Peyer's patch (tissue), 4 donors: Measurements from ENCODE around the gene CXCL16. TPM values are rescaled to one million over a fixed set of nuclear protein-coding genes. Genes with fewer than 3 reads are reported as not detected.

Source experiments
- DNase-seq, 3 donors: peaks; one replicate each; pipeline ENCODE4 v3.0.0-alpha.2; 2017 to 2019
- H3K27ac ChIP-seq, 4 donors: fragments of 200-600 bp; sonication (generic); one replicate each; pipeline ENCODE4 v1.5.1; 2016 to 2019
- H3K27me3 ChIP-seq, 2 donors: fragments of 200-600 bp; sonication (generic); one replicate each; pipeline ENCODE4 v1.5.1; 2019
- H3K36me3 ChIP-seq, 3 donors: fragments of 200-600 bp; sonication (generic); one replicate each; pipeline ENCODE4 v1.5.1; 2016 to 2019
- H3K4me1 ChIP-seq, 4 donors: fragments of 200-600 bp; sonication (generic); one replicate each; pipeline ENCODE4 v1.5.1; 2016 to 2019
- H3K4me3 ChIP-seq, 4 donors: fragments of 200-600 bp; sonication (generic); 1 replicate in 3 of 4; 2 replicates in 1 of 4; pipeline ENCODE4 v1.5.1; 2016 to 2019; ENCODE audit warnings: mild to moderate bottlenecking in 1 of 4
- H3K9me3 ChIP-seq, 4 donors: fragments of 200-600 bp; sonication (generic); one replicate each; pipeline ENCODE4 v1.5.1; 2016 to 2019; ENCODE audit warnings: mild to moderate bottlenecking in 1 of 4
- POLR2A ChIP-seq, 2 donors: fragments of 450-650 bp; IDR thresholded peaks; one replicate each; pipeline ENCODE4 v1.5.1; 2017; ENCODE audit warnings: antibody characterized with exemption in 2 of 2, mild to moderate bottlenecking in 2 of 2, moderate library complexity in 2 of 2
- total RNA-seq, 4 donors: library from RNA; depleted of rRNA; stranded (reverse); fragments of >200 nt; gene quantifications; one replicate each; pipeline ENCODE4 v1.1.0, GENCODE V29; 2016
- TF ChIP-seq, protein P1 (sequence below), 6 experiments: fragments of 450-650 bp in 4 of 6; fragments of 200-600 bp in 2 of 6; sonication (generic) in 1 of 6; IDR thresholded peaks; one replicate each; pipeline ENCODE4 v1.5.1; 2017 to 2019; ENCODE audit warnings: antibody characterized with exemption in 6 of 6, mild to moderate bottlenecking in 3 of 6, moderate library complexity in 1 of 6

The CXCL16 gene
- total RNA-seq, 4 donors from 2014 or later: 24.8 to 33.1 (median 28.0) TPM

DNA sequence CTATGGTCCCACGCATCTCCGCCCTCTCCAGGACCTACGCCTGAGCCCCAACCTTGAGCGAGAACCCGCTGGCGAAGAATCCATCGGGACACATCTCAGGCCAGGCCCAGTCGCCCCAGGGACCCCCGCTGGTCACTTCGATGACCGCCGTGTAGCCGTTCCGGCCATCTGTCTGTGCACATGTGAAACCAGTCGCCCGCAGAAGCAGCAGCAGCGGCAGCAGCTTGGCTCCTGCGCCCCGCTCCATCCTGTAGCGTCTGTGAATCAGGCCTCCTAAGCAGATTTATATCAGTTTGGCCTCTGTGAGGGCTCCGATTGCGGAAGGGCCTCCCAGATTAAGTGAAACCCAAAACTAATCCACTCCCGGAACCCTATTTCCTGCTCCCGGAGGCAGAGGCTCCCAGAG, 46.4 kb upstream of the CXCL16 start, which contains the start of gene VMO1:
Gene VMO1 (minus strand): TSS at position 259 of the 406 bp plus-strand sequence. CDS start 12 bp downstream, at position 247.
- Histone ChIP-seq H3K27ac (no peak within 1 kb of the TSS), H3K27me3 (no peaks in the 10 kb centered on the region), H3K4me1 (peaks cover 0 to 40% (median 7%) of the 10 kb centered on the region in 4 donors), H3K9me3 (no peaks in the 10 kb centered on the region), H3K36me3 (no peaks in the 10 kb centered on the region), H3K4me3 (peak within 1 kb of the TSS in 3 of 4 donors; percentile 6 to 25 (median 23))
- no peak for TF ChIP-seq POLR2A (IDR thresholded peaks at IDR 0.05)
- TF ChIP-seq, protein P1, sequence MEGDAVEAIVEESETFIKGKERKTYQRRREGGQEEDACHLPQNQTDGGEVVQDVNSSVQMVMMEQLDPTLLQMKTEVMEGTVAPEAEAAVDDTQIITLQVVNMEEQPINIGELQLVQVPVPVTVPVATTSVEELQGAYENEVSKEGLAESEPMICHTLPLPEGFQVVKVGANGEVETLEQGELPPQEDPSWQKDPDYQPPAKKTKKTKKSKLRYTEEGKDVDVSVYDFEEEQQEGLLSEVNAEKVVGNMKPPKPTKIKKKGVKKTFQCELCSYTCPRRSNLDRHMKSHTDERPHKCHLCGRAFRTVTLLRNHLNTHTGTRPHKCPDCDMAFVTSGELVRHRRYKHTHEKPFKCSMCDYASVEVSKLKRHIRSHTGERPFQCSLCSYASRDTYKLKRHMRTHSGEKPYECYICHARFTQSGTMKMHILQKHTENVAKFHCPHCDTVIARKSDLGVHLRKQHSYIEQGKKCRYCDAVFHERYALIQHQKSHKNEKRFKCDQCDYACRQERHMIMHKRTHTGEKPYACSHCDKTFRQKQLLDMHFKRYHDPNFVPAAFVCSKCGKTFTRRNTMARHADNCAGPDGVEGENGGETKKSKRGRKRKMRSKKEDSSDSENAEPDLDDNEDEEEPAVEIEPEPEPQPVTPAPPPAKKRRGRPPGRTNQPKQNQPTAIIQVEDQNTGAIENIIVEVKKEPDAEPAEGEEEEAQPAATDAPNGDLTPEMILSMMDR (IDR thresholded peaks at IDR 0.05): no peak
- no peak for DNase-seq

DNA sequence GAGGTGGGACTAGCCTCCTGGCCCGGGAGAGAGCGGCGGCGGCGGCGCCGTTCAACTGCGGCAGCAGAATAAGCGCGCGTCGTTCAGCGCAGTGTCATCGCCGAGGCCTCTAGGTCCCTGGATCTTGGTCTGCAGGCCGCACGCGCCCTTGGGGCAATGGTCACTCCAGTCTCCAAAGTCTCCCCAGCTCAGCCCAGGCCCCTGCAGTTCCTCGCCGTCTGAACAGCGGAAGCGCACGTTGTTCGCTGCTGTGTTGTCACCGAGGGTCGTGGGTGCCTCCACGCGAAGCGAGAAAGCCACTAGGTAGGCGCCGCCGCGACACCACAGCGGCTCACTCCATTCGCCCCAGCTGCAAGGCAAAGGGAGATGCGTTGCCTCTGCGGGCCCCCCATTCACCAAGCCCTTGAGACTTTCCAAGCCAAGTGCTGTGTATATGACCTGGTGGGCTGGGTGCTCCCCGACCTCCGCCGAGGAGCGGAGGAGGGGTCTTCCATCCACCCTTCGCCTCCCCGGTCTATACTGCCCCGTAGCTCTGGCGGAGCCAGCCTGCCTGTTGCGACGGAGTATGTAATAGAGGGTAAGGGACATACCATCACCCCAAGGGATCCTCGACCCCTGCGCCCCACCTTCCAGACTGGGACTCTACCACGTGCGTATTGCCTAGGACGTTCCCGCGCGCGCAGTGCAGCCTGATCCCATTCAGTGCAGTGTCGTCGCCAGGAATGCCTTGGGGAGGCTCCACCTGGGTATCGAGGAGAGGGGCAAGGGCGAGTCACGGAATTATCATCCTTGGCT, 45.8 kb upstream of the CXCL16 start:
- peak overlapping the region in 3 of 4 donors; percentile 6 to 25 (median 23) for H3K4me3 ChIP-seq
- H3K36me3 ChIP-seq: no peaks in the 10 kb centered on the region
- H3K9me3 ChIP-seq: no peaks in the 10 kb centered on the region
- no peak for DNase-seq
- peaks cover 0 to 40% (median 7%) of the 10 kb centered on the region in 4 donors for H3K4me1 ChIP-seq
- TF ChIP-seq, protein P1 (IDR thresholded peaks at IDR 0.05): no peak
- no peak for TF ChIP-seq POLR2A (IDR thresholded peaks at IDR 0.05)
- H3K27me3 ChIP-seq: no peaks in the 10 kb centered on the region
- no peak overlapping the region for H3K27ac ChIP-seq

DNA sequence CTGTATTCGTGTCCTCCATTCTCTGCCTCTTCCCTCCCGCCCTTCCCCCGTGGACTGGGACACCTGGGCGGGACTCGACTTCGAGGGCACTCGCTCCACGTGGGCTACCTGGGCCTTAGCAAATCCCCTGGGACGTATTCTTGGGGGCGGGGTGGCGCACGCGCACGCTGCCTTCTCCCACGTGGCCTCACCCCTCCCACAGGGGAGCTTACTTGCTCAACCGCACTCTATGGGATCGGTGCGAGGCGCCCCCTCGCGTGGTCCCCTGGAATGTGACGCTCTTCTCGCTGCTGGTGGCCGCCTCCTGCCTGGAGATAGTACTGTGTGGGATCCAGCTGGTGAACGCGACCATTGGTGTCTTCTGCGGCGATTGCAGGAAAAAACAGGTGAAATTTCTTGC, 42.9 kb upstream of the CXCL16 start:
- Histone ChIP-seq H3K9me3 (no peaks in the 10 kb centered on the region), H3K36me3 (no peaks in the 10 kb centered on the region), H3K27ac (no peak overlapping the region), H3K4me1 (peaks cover 0 to 25% (median 0%) of the 10 kb centered on the region in 4 donors), H3K4me3 (no peak overlapping the region), H3K27me3 (no peaks in the 10 kb centered on the region)
- TF ChIP-seq, protein P1 (IDR thresholded peaks at IDR 0.05): no peak
- no peak for TF ChIP-seq POLR2A (IDR thresholded peaks at IDR 0.05)
- no peak for DNase-seq

DNA sequence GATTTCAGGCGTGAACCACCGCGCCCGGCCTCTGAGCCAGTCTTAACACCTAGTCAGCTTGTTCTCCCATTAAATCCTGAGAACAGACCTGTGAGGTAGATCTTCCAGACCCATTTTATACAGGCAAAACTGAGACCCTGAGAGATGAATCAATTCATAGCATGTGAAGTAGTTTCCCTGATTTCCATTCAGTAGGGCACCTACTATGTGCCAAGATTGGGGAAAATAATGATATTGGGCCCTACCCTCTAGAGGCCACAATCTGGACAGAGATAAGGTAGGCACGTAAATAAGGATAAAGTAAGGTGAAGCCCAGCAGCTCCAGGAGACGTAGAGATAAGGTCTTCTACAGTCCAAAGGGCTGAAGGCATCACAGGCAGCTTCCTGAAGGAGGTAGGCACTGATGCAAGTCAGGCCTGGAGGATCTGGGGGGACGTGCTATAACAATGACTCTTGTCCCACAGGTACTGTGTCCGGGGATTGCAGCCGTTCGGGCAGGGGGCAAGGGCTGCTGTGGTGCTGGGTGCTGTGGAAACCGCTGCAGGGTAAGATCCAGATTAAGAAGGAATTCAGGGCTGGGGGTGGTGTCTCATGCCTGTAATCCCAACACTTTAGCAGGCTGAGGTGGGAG, 40.7 kb upstream of the CXCL16 start:
- no peaks in the 10 kb centered on the region for H3K27me3 ChIP-seq

DNA sequence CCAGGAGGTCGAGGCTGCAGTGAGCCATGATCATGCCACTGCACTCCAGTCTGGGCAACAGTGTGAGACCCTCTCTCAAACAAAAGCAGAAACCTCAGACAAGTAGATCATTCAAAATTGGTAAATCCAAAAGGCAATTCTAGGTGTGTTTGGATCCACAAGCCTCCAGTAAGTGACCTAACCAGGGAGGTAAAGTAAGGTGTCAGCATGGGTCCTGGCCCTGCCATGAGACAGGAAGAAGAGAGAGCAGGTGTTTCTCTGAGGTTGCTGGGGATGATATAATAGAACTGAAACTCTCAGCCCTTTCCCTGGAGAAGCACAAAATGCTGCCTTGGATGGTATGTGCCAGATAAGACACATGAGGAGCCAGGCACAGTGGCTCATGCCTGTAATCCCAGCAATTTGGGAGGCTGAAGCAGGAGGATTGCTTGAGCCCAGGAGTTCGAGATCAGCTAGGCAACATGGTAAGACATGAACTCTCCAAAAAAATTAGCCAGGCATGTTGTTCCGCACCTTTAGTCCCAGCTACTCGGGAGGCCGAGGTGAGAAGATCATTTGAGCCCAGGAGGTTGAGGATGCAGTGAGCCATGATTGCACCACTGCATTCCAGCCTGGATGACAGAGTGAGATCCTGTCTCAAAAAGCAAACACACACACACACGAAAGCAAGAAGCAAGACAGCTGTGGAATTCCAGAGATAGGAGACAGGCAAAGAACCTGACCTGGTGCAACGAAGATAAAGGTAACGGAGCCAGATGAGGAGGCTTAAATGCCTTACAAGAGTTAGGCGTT, 38.4 kb upstream of the CXCL16 start:
- no peak for TF ChIP-seq POLR2A (IDR thresholded peaks at IDR 0.05)
- TF ChIP-seq, protein P1 (IDR thresholded peaks at IDR 0.05): no peak
- Histone ChIP-seq H3K36me3 (no peaks in the 10 kb centered on the region), H3K27ac (no peak overlapping the region), H3K4me1 (no peaks in the 10 kb centered on the region), H3K9me3 (no peaks in the 10 kb centered on the region), H3K27me3 (no peaks in the 10 kb centered on the region), H3K4me3 (no peak overlapping the region)
- DNase-seq: no peak

More for the DNA sequence above, 40.7 kb upstream of the CXCL16 start:
- Histone ChIP-seq H3K27ac (no peak overlapping the region), H3K9me3 (no peaks in the 10 kb centered on the region), H3K36me3 (no peaks in the 10 kb centered on the region), H3K4me3 (no peak overlapping the region), H3K4me1 (peaks cover 0 to 4% (median 0%) of the 10 kb centered on the region in 4 donors)
- no peak for TF ChIP-seq POLR2A (IDR thresholded peaks at IDR 0.05)
- TF ChIP-seq, protein P1 (IDR thresholded peaks at IDR 0.05): no peak
- no peak for DNase-seq
